Loucy (cell line): Measurements from ENCODE around the gene IBA57.

ENCODE experiments used
- H2AFZ ChIP-seq: fragments of 200-600 bp; sonication (generic); 2 replicates; pipeline ENCODE4 v1.6.0; 2016; ENCODE audit warnings: antibody characterized with exemption, mild to moderate bottlenecking, low read length, moderate library complexity
- H3F3A ChIP-seq: fragments of 200-600 bp; 2 replicates; pipeline ENCODE4 v1.6.0; 2016; ENCODE audit warnings: antibody characterized with exemption, low read depth, mild to moderate bottlenecking
- H3K27me3 ChIP-seq: fragments of 200-600 bp; sonication (generic); 2 replicates; pipeline ENCODE4 v1.6.1; 2014; ENCODE audit warnings: low read length, mild to moderate bottlenecking; ENCODE audit not compliant: insufficient read depth, poor library complexity, severe bottlenecking
- H3K36me3 ChIP-seq: fragments of 200-600 bp; sonication (generic); 2 replicates; pipeline ENCODE4 v1.6.1; 2016; ENCODE audit warnings: low read length; ENCODE audit not compliant: insufficient read depth
- H3K4me1 ChIP-seq: fragments of 200-600 bp; sonication (generic); 2 replicates; pipeline ENCODE4 v1.5.1; 2014; ENCODE audit warnings: low read length, mild to moderate bottlenecking; ENCODE audit not compliant: insufficient read depth, poor library complexity, severe bottlenecking
- H3K4me2 ChIP-seq: fragments of 200-600 bp; sonication (generic); 2 replicates; pipeline ENCODE4 v1.6.0; 2014; ENCODE audit warnings: antibody characterized with exemption, low read length, low read depth, mild to moderate bottlenecking; ENCODE audit not compliant: poor library complexity, severe bottlenecking
- H3K4me3 ChIP-seq: fragments of 200-600 bp; sonication (generic); 2 replicates; pipeline ENCODE4 v1.5.1; 2014; ENCODE audit warnings: low read length, mild to moderate bottlenecking, mixed read lengths; ENCODE audit not compliant: poor library complexity, severe bottlenecking
- H3K79me2 ChIP-seq: fragments of 200-600 bp; sonication (generic); 2 replicates; pipeline ENCODE4 v1.6.1; 2014; ENCODE audit warnings: low read length; ENCODE audit not compliant: insufficient read depth
- H3K9ac ChIP-seq: fragments of 200-600 bp; sonication (generic); 2 replicates; pipeline ENCODE4 v1.6.0; 2014; ENCODE audit warnings: mild to moderate bottlenecking, low read depth, low read length, moderate library complexity; ENCODE audit not compliant: poor library complexity, severe bottlenecking
- H3K9me2 ChIP-seq: fragments of 200-600 bp; sonication (generic); replicated peaks from 2 replicates; pipeline ENCODE4 v1.6.1; 2016; ENCODE audit warnings: low read depth, low read length, mixed read lengths
- H3K9me3 ChIP-seq: fragments of 200-600 bp; sonication (generic); 2 replicates; pipeline ENCODE4 v1.6.1; 2014; ENCODE audit warnings: mild to moderate bottlenecking, antibody characterized with exemption, low read length, low read depth; ENCODE audit not compliant: insufficient read depth
- H4K20me1 ChIP-seq: fragments of 200-600 bp; sonication (generic); 2 replicates; pipeline ENCODE4 v1.6.0; 2014; ENCODE audit warnings: antibody characterized with exemption, low read length, mild to moderate bottlenecking; ENCODE audit not compliant: insufficient read depth, poor library complexity, severe bottlenecking
- CTCF ChIP-seq: fragments of 200-600 bp; sonication (generic); conservative IDR thresholded peaks from 2 replicates; pipeline ENCODE4 v1.5.1; 2014; ENCODE audit warnings: mild to moderate bottlenecking, antibody characterized with exemption, low read length
- EZH2phosphoT487 ChIP-seq: fragments of 200-600 bp; IDR thresholded peaks from 2 replicates; pipeline ENCODE4 v1.6.1; 2018; ENCODE audit warnings: antibody characterized with exemption, mild to moderate bottlenecking, moderate library complexity, borderline replicate concordance

The IBA57 gene

GRCh38 chr1:228161866-228162265 lies 3.7 kb upstream of the IBA57 start:
- Histone ChIP-seq H3K27me3 (no peaks in the 10 kb centered on the region), H3K9ac (no peak overlapping the region)

GRCh38 chr1:228162286-228163006 lies 3.2 kb upstream of the IBA57 start:
- Histone ChIP-seq H3K79me2 (peaks cover 10% of the 10 kb centered on the region), H3K9me2 (no peaks in the 10 kb centered on the region), H3K4me2 (no peak overlapping the region), H3K4me3 (no peak overlapping the region), H3K36me3 (no peaks in the 10 kb centered on the region), H4K20me1 (peaks cover 6% of the 10 kb centered on the region), H2AFZ (no peak overlapping the region), H3K9me3 (no peaks in the 10 kb centered on the region), H3K27me3 (no peaks in the 10 kb centered on the region), H3F3A (no peaks in the 10 kb centered on the region), H3K4me1 (peaks cover 21% of the 10 kb centered on the region), H3K9ac (no peak overlapping the region)
- TF ChIP-seq CTCF: no peak
- no peak for TF ChIP-seq EZH2phosphoT487

More at GRCh38 chr1:228161866-228162265, 3.7 kb upstream of the IBA57 start:
- TF ChIP-seq CTCF: no peak
- no peak for TF ChIP-seq EZH2phosphoT487
- H3F3A ChIP-seq: no peaks in the 10 kb centered on the region
- no peaks in the 10 kb centered on the region for H3K9me2 ChIP-seq
- no peak overlapping the region for H3K4me2 ChIP-seq
- H3K36me3 ChIP-seq: no peaks in the 10 kb centered on the region
- peaks cover 4% of the 10 kb centered on the region for H4K20me1 ChIP-seq
- no peak overlapping the region for H3K4me3 ChIP-seq
- H3K4me1 ChIP-seq: peaks cover 16% of the 10 kb centered on the region
- H3K9me3 ChIP-seq: no peaks in the 10 kb centered on the region
- H2AFZ ChIP-seq: no peak overlapping the region
- peaks cover 5% of the 10 kb centered on the region for H3K79me2 ChIP-seq

- H3K9me2 ChIP-seq: no peaks in the 10 kb centered on the region
- no peak overlapping the region for H3K9ac ChIP-seq
- H3K4me3 ChIP-seq: no peak overlapping the region
- no peak overlapping the region for H2AFZ ChIP-seq
- no peaks in the 10 kb centered on the region for H3F3A ChIP-seq
- H3K4me1 ChIP-seq: peaks cover 28% of the 10 kb centered on the region
- peaks cover 7% of the 10 kb centered on the region for H4K20me1 ChIP-seq
- no peak for TF ChIP-seq EZH2phosphoT487
- no peak for TF ChIP-seq CTCF
- peaks cover 17% of the 10 kb centered on the region for H3K79me2 ChIP-seq
- H3K27me3 ChIP-seq: no peaks in the 10 kb centered on the region
- H3K4me2 ChIP-seq: no peak overlapping the region
- no peaks in the 10 kb centered on the region for H3K36me3 ChIP-seq
- H3K9me3 ChIP-seq: no peaks in the 10 kb centered on the region
Observed at GRCh38 chr1:228163007-228163753, 2.4 kb upstream of the IBA57 start.
